Keratinocyte (primary cell): Measurements from ENCODE around the gene INVS. TPM values are rescaled to one million over a fixed set of nuclear protein-coding genes. Genes with fewer than 3 reads are reported as not detected.

ENCODE experiments used
- DNase-seq: peaks from one replicate; pipeline ENCODE4 v3.0.0-alpha.2; 2011; ENCODE audit warnings: low read depth, missing footprints, low spot score
- FAIRE-seq: peaks from 2 replicates; lab custom pipeline; 2011; peaks lifted over from hg19 to GRCh38; lab: Jason Lieb, UNC
- H2AFZ ChIP-seq: 2 replicates; pipeline ENCODE4 v1.6.0; 2012; ENCODE audit warnings: low read length, control low read depth, inconsistent platforms; ENCODE audit not compliant: control insufficient read depth
- H3K27ac ChIP-seq: 2 replicates; pipeline ENCODE4 v1.5.1; 2011; ENCODE audit warnings: low read length; ENCODE audit not compliant: control insufficient read depth, insufficient read depth
- H3K27me3 ChIP-seq: 3 replicates; pipeline ENCODE4 v1.6.0; 2011; ENCODE audit warnings: low read length; ENCODE audit not compliant: control insufficient read depth, insufficient read depth; ENCODE audit errors: extremely low read depth
- H3K36me3 ChIP-seq, 2 experiments: 2 replicates in 1 of 2; 3 replicates in 1 of 2; pipeline ENCODE4 v1.5.1; 2011; ENCODE audit warnings: low read length in 2 of 2, mild to moderate bottlenecking in 1 of 2; ENCODE audit not compliant: control insufficient read depth in 2 of 2, insufficient read depth in 2 of 2; ENCODE audit errors: extremely low read depth in 1 of 2
- H3K4me1 ChIP-seq: 3 replicates; pipeline ENCODE4 v1.5.1; 2011; ENCODE audit warnings: low read length; ENCODE audit not compliant: control insufficient read depth, insufficient read depth; ENCODE audit errors: extremely low read depth
- H3K4me2 ChIP-seq: 3 replicates; pipeline ENCODE4 v1.6.0; 2011; ENCODE audit warnings: low read depth, low read length; ENCODE audit not compliant: control insufficient read depth, insufficient read depth; ENCODE audit errors: extremely low read depth
- H3K4me3 ChIP-seq, 3 experiments: fragments of 200-600 bp in 1 of 3; sonication (generic) in 1 of 3; 2 replicates in 2 of 3; 3 replicates in 1 of 3; pipeline ENCODE4 v1.5.1; 2011 to 2016; ENCODE audit warnings: low read length in 3 of 3, mild to moderate bottlenecking in 3 of 3, control low read depth in 2 of 3, inconsistent platforms in 1 of 3, low read depth in 1 of 3, mixed read lengths in 1 of 3, mixed run types in 1 of 3, moderate library complexity in 1 of 3; ENCODE audit not compliant: control insufficient read depth in 2 of 3, insufficient read depth in 2 of 3; ENCODE audit errors: extremely low read depth in 1 of 3
- H3K79me2 ChIP-seq: 2 replicates; pipeline ENCODE4 v1.6.0; 2012; ENCODE audit warnings: low read length; ENCODE audit not compliant: control insufficient read depth, insufficient read depth
- H3K9ac ChIP-seq: 3 replicates; pipeline ENCODE4 v1.6.0; 2011; ENCODE audit warnings: low read length; ENCODE audit not compliant: control insufficient read depth, insufficient read depth; ENCODE audit errors: extremely low read depth
- H3K9me1 ChIP-seq: 3 replicates; pipeline ENCODE4 v1.6.0; 2011; ENCODE audit warnings: low read length; ENCODE audit not compliant: control insufficient read depth, insufficient read depth; ENCODE audit errors: extremely low read depth
- H3K9me3 ChIP-seq: 2 replicates; pipeline ENCODE4 v1.5.1; 2012; ENCODE audit warnings: low read depth, low read length; ENCODE audit not compliant: control insufficient read depth
- H4K20me1 ChIP-seq: 3 replicates; pipeline ENCODE4 v1.6.0; 2011; ENCODE audit warnings: low read length; ENCODE audit not compliant: control insufficient read depth, insufficient read depth; ENCODE audit errors: extremely low read depth
- CTCF ChIP-seq, 3 experiments: IDR thresholded peaks in 1 of 3; conservative IDR thresholded peaks in 1 of 3; optimal IDR thresholded peaks in 1 of 3; 2 replicates in 2 of 3; 3 replicates in 1 of 3; pipeline versions ENCODE3 to v1.5.1; 2011; ENCODE audit warnings: low read length in 3 of 3, mild to moderate bottlenecking in 3 of 3, moderate library complexity in 2 of 3, control low read depth in 1 of 3, inconsistent platforms in 1 of 3; ENCODE audit not compliant: insufficient read depth in 2 of 3; ENCODE audit errors: extremely low read depth in 1 of 3
- EZH2 ChIP-seq: IDR thresholded peaks from one replicate; pipeline ENCODE4 v1.6.1; 2012; ENCODE audit warnings: inconsistent platforms, mild to moderate bottlenecking, low read length, moderate library complexity
- dilution Hi-C: fragments of 300-500 bp; cut with MboI; formaldehyde crosslinking; loops from one replicate; pipeline ENCODE4 v1.7.0; 2020; ENCODE audit warnings: low sequenced_read_pairs; ENCODE audit not compliant: extremely low pct_ligation_motif_present
- polyA plus RNA-seq, 5 experiments: library from polyadenylated mRNA; depleted of rRNA in 3 of 5; stranded (reverse) in 3 of 5; stranded (forward) in 1 of 5; unstranded in 1 of 5; fragments of >200 nt; gene quantifications; 1 replicate in 1 of 5; 2 replicates in 3 of 5; 3 replicates in 1 of 5; pipeline versions ENCODE4 v1.2.1 to v1.2.3, GENCODE V29; 2011 to 2012; ENCODE audit warnings: missing spikeins in 2 of 5, low read depth in 1 of 5, low replicate concordance in 1 of 5

Gene INVS
- polyA plus RNA-seq, 1 donor (not counting 4 experiments of a cell fraction or from before 2014, with no cell fraction given): 21.1 TPM

- no peak for TF ChIP-seq EZH2
- TF ChIP-seq CTCF (optimal IDR thresholded peaks at IDR 0.05 in 1 of 3, IDR thresholded peaks at IDR 0.05 in 1 of 3, conservative IDR thresholded peaks at IDR 0.05 in 1 of 3; ENCODE audit: extremely low read depth in 1 of 3, insufficient read depth in 2 of 3, low read length in 3 of 3): no peak
- no peaks in the 10 kb centered on the region for H4K20me1 ChIP-seq
- H3K9ac ChIP-seq: no peak overlapping the region
- H3K36me3 ChIP-seq: peaks cover 5% of the 10 kb centered on the region in 2 experiments
- H3K9me3 ChIP-seq: no peaks in the 10 kb centered on the region
- peaks cover 10% of the 10 kb centered on the region for H3K4me1 ChIP-seq
- dilution Hi-C loops: no loop called here
- DNase-seq (no peak), FAIRE-seq (no peak)
- no peaks in the 10 kb centered on the region for H3K9me1 ChIP-seq
- H3K79me2 ChIP-seq: peaks cover 5% of the 10 kb centered on the region
- H3K27ac ChIP-seq: no peak overlapping the region
- no peak overlapping the region for H3K4me3 ChIP-seq
- H3K4me2 ChIP-seq: no peak overlapping the region
- no peak overlapping the region for H2AFZ ChIP-seq
- H3K27me3 ChIP-seq: no peaks in the 10 kb centered on the region
Measured at GRCh38 chr9:100112677-100113336, 13.8 kb downstream of the INVS start.

- Histone ChIP-seq H4K20me1 (no peaks in the 10 kb centered on the region), H2AFZ (no peak overlapping the region), H3K27me3 (no peaks in the 10 kb centered on the region), H3K4me2 (no peak overlapping the region), H3K9me1 (no peaks in the 10 kb centered on the region), H3K9me3 (no peaks in the 10 kb centered on the region), H3K79me2 (peaks cover 3% of the 10 kb centered on the region), H3K36me3 (peaks cover 0 to 2% of the 10 kb centered on the region in 2 experiments), H3K27ac (no peak overlapping the region), H3K4me3 (no peak overlapping the region), H3K4me1 (no peaks in the 10 kb centered on the region), H3K9ac (no peak overlapping the region)
- FAIRE-seq (no peak), DNase-seq (no peak)
- dilution Hi-C loops: no loop called here
- TF ChIP-seq CTCF (optimal IDR thresholded peaks at IDR 0.05 in 1 of 3, IDR thresholded peaks at IDR 0.05 in 1 of 3, conservative IDR thresholded peaks at IDR 0.05 in 1 of 3; ENCODE audit: extremely low read depth in 1 of 3, insufficient read depth in 2 of 3, low read length in 3 of 3): no peak
- no peak for TF ChIP-seq EZH2
Measured at GRCh38 chr9:100117316-100117715, 18.3 kb downstream of the INVS start.
